ENCODE data around the gene NUDT15.

NUDT15 gene

DNA sequence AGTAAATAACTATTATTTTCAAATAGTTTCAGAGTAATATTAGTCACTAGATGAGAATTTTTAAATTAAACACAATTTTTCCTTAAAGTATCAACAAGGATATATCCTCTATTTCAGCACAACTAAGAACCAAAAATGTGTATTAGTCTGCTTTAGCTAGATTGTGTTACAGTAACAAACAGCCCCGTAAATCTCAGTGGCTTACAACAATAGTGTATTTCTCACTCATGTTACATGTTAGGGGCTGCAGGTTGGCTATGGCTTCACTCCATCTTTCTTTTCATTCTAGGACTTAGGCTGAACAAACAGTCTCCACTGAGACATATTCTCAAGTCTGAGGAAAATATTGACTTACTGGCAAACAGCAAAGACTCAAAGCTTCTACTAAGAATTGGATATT, 24.9 kb upstream of the NUDT15 start:
- no peak for DNase-seq (ENCODE audit: low read depth)
- no peak overlapping the region for H3K4me3 ChIP-seq (ENCODE audit: control insufficient read depth, low read depth, low read length)
- TF ChIP-seq, protein P1, sequence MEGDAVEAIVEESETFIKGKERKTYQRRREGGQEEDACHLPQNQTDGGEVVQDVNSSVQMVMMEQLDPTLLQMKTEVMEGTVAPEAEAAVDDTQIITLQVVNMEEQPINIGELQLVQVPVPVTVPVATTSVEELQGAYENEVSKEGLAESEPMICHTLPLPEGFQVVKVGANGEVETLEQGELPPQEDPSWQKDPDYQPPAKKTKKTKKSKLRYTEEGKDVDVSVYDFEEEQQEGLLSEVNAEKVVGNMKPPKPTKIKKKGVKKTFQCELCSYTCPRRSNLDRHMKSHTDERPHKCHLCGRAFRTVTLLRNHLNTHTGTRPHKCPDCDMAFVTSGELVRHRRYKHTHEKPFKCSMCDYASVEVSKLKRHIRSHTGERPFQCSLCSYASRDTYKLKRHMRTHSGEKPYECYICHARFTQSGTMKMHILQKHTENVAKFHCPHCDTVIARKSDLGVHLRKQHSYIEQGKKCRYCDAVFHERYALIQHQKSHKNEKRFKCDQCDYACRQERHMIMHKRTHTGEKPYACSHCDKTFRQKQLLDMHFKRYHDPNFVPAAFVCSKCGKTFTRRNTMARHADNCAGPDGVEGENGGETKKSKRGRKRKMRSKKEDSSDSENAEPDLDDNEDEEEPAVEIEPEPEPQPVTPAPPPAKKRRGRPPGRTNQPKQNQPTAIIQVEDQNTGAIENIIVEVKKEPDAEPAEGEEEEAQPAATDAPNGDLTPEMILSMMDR (IDR thresholded peaks at IDR 0.05; ENCODE audit: control insufficient read depth, insufficient read depth, low read depth, low read length, missing control alignments): no peak

DNA sequence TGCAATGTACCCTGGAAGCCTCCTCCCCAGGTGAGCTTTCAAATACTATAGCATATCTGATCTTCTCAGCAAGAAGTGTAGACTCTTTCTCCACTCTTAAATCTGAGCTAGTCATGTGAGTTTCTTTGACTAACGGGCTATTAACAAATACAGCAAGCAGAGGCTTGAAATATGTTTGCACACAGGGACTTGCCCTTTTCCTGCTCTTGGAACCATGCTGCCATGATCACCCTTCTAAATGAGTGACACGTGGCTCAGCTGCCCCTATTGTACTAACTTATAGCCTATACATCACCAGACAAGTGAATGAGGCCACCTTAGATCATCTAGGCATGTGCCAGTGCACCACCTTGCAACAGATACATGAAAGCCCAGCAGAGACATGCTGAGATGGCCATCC, 23.2 kb upstream of the NUDT15 start:
- no peak overlapping the region for H3K4me3 ChIP-seq (ENCODE audit: control insufficient read depth, low read depth, low read length)
- TF ChIP-seq, protein P1 (IDR thresholded peaks at IDR 0.05; ENCODE audit: control insufficient read depth, insufficient read depth, low read depth, low read length, missing control alignments): no peak
- no peak for DNase-seq (ENCODE audit: low read depth)

DNA sequence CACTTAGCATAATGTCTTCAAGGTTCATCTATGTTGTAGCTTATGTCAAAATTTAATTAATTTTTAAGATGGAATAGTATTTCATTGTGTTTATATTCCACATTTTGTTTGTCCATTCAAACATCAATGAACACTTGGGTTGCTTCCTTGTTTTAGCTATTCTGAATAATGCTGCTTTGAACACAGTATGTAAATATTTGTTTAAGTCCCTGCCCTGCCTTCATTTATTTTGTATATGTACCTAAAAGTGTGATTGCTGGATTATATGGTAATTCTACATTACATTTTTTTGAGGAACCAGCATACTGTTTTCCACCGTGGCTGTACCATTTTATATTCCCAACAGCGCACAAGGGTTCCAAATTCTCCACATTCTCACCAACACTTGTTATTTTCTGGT, 18.9 kb upstream of the NUDT15 start:
- H3K4me3 ChIP-seq (ENCODE audit: control insufficient read depth, low read depth, low read length): no peak overlapping the region
- no peak for DNase-seq (ENCODE audit: low read depth)
- TF ChIP-seq, protein P1 (IDR thresholded peaks at IDR 0.05; ENCODE audit: control insufficient read depth, insufficient read depth, low read depth, low read length, missing control alignments): no peak

DNA sequence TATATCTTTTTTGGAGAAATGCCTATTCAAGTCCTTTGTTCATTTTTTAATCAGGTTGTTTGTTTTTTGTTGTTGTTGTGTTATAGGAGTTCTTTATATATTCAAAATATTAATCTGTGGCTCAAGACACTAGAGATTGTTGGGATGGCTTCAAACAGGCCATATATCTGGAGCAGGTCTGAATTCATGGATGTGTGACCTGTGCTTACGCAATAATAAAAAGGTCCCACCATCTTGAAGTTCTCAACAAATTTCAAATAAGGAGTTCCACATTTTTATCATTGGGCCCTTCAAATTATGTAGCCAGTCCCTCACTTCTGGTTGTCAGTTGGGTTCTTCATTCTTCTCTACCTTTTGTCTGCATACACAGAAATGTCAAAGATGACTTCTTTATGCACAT, 17.7 kb upstream of the NUDT15 start:
- TF ChIP-seq, protein P1 (IDR thresholded peaks at IDR 0.05; ENCODE audit: control insufficient read depth, insufficient read depth, low read depth, low read length, missing control alignments): no peak
- H3K4me3 ChIP-seq (ENCODE audit: control insufficient read depth, low read depth, low read length): no peak overlapping the region
- no peak for DNase-seq (ENCODE audit: low read depth)

DNA sequence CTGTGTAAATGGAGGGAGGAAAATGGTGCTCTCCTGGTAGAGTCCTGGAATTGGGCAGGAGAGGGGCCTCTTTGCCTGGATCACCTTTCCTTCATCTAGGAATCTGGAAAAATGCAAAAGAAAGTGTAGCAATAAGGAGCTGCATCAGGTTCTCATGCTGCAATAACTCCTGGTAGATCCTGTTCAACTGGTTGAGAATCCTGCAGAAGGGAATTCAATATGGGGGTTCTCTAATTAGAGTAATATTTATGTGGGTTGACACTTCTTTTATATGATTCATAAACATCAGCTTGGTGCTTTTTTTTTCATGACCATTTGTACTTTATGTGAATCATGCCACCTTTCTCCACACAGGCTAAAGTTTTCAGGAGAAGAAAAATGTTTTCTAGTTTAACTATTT, 9.5 kb upstream of the NUDT15 start:
- no peak for DNase-seq (ENCODE audit: low read depth)
- TF ChIP-seq, protein P1 (IDR thresholded peaks at IDR 0.05; ENCODE audit: control insufficient read depth, insufficient read depth, low read depth, low read length, missing control alignments): no peak
- H3K4me3 ChIP-seq (ENCODE audit: control insufficient read depth, low read depth, low read length): no peak overlapping the region

DNA sequence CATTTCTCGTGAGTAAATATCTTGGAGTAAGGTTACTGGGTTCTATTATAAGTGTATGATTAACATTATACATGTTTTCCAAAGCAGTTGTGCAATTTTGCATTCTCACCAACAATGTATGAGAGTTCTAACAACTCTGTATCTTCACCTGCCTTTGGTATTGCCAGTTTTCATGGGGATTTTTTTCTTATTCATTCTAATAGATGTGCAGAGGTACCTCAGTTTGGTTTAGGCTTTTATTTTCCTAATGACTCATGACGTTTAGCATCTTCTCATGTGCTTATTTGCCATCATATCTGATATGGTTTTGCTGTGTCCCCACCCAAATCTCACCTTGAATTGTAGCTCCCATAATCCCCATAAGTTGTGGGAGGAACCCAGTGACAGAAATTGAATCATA, 7.7 kb upstream of the NUDT15 start:
- H3K4me3 ChIP-seq (ENCODE audit: control insufficient read depth, low read depth, low read length): no peak overlapping the region
- DNase-seq (ENCODE audit: low read depth): no peak
- TF ChIP-seq, protein P1 (IDR thresholded peaks at IDR 0.05; ENCODE audit: control insufficient read depth, insufficient read depth, low read depth, low read length, missing control alignments): no peak

DNA sequence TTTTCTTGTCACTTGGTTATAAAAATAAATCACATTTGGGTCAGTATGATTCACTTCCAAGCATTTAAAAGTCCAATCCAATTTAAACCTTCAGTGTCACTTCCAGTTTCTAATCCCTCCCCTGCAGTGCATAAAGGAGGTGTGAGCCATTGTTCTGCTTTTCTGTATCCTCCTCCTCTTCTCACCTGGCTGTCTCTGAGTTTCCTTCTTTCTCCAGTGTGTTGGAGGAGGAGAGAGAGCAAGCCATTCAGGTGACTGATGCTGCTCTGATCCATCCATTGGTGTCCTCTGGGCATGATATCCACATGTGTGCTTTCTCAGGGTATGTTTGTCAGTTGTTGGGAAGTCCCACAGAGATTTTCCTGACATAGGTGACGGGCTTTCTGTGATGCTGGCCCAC, 1.2 kb downstream of the NUDT15 start:
- TF ChIP-seq, protein P1 (IDR thresholded peaks at IDR 0.05; ENCODE audit: control insufficient read depth, insufficient read depth, low read depth, low read length, missing control alignments): no peak
- DNase-seq (ENCODE audit: low read depth): no peak
- H3K4me3 ChIP-seq (ENCODE audit: control insufficient read depth, low read depth, low read length): no peak overlapping the region

All from AG09309 (cell line).